ENCODE data around the gene HS1BP3. TPM values are rescaled to one million over a fixed set of nuclear protein-coding genes. Genes with fewer than 3 reads are reported as not detected.

Gene HS1BP3
- total and polyA plus RNA-seq, 2 experiments from 2014 or later: 10.5 to 10.6 TPM

DNA sequence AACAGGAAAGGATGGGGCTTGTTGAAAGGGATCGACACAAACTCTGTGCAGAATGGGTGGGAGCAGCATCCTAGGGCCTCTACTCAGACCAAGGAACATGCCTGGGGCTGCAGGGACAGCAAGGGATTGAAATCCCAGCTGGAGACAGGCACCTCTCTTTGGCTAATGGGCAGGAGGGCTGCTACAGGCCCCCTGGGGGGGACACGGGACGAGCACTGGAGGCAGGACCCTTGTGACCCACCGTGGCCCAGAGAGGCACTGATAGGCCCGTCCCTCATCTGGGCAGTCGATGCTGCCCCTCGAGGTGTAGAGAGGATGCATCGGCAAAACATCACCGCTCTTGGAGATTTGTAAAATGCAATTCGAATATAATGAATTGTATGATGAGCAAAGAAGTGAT lies 5.1 kb downstream of the HS1BP3 start:
- Histone ChIP-seq H3K9ac (no peak overlapping the region), H3K4me1 (ENCODE audit: insufficient read depth) (peaks cover 7% of the 10 kb centered on the region; the same call in 1 of the 2 replicates), H3K9me2 (ENCODE audit: insufficient read depth) (no peaks in the 10 kb centered on the region), H4K20me1 (ENCODE audit: insufficient read depth) (no peaks in the 10 kb centered on the region), H3K79me2 (ENCODE audit: insufficient read depth) (peaks cover 9% of the 10 kb centered on the region; the same call in 1 of the 2 replicates), H3K36me3 (ENCODE audit: low read depth) (no peaks in the 10 kb centered on the region), H3K27me3 (replicated peaks; ENCODE audit: insufficient read depth) (no peaks in the 10 kb centered on the region), H3K4me3 (no peak overlapping the region), H3K9me3 (ENCODE audit: low read depth) (no peaks in the 10 kb centered on the region), H3K4me2 (ENCODE audit: unreplicated experiment) (no peak overlapping the region), H3K27ac (no peak overlapping the region), H2AFZ (no peak overlapping the region), H3F3A (ENCODE audit: insufficient read depth) (no peaks in the 10 kb centered on the region)
- TF ChIP-seq EZH2phosphoT487 (IDR thresholded peaks at IDR 0.05; ENCODE audit: insufficient read depth, low read depth) (no peak), EZH2 (IDR thresholded peaks at IDR 0.05; ENCODE audit: insufficient read depth, poor library complexity, severe bottlenecking) (no peak)
- DNase-seq: no peak
- in situ Hi-C loops (cut with MboI): loop anchor here (10.0 kb wide), 1 partner anchor 211 kb away; no protein-coding TSS in a partner anchor
- 94 to 97% methylated on average over 10 of the region's 10 CpGs for WGBS, 2 experiments (ENCODE audit: low coverage in 1 of 2, low lambda C conversion rate in 2 of 2, missing lambda C conversion rate in 2 of 2)

DNA sequence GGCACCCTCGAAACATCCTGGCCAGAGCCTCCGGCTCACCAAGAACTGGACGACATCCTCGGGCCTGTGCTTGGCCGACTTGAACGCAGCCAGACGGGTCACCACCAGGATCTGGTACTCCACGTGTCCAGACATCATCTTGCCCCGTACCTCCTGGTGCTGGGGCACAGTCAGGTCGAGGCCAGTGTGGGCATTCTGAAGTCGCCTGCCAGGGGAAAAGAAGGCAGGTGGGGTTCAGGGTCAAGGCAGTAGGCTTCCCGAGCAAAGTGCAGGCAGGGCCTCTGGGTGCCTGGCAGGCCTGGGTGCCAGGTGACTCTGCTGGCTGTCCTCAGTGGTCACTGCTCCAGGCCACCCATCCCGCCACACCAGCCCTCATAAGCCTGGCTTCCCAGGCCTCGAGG lies 5.6 kb downstream of the HS1BP3 start:
- Histone ChIP-seq H3K4me1 (ENCODE audit: insufficient read depth) (peaks cover 7% of the 10 kb centered on the region; the same call in 1 of the 2 replicates), H4K20me1 (ENCODE audit: insufficient read depth) (no peaks in the 10 kb centered on the region), H3K4me2 (ENCODE audit: unreplicated experiment) (no peak overlapping the region), H3K36me3 (ENCODE audit: low read depth) (no peaks in the 10 kb centered on the region), H3K9me2 (ENCODE audit: insufficient read depth) (no peaks in the 10 kb centered on the region), H3K27me3 (replicated peaks; ENCODE audit: insufficient read depth) (no peaks in the 10 kb centered on the region), H2AFZ (no peak overlapping the region), H3K9me3 (ENCODE audit: low read depth) (no peaks in the 10 kb centered on the region), H3K27ac (no peak overlapping the region), H3K9ac (no peak overlapping the region), H3F3A (ENCODE audit: insufficient read depth) (no peaks in the 10 kb centered on the region), H3K4me3 (no peak overlapping the region), H3K79me2 (ENCODE audit: insufficient read depth) (peaks cover 9% of the 10 kb centered on the region; the same call in 1 of the 2 replicates)
- 84 to 89% methylated on average over 14 of the region's 14 CpGs for WGBS, 2 experiments (ENCODE audit: low coverage in 1 of 2, low lambda C conversion rate in 2 of 2, missing lambda C conversion rate in 2 of 2)
- TF ChIP-seq EZH2 (IDR thresholded peaks at IDR 0.05; ENCODE audit: insufficient read depth, poor library complexity, severe bottlenecking): no peak
- TF ChIP-seq EZH2phosphoT487 (IDR thresholded peaks at IDR 0.05; ENCODE audit: insufficient read depth, low read depth): no peak
- DNase-seq: no peak
- in situ Hi-C loops (cut with MboI): loop anchor here (10.0 kb wide), 1 partner anchor 210 kb away; no protein-coding TSS in a partner anchor

DNA sequence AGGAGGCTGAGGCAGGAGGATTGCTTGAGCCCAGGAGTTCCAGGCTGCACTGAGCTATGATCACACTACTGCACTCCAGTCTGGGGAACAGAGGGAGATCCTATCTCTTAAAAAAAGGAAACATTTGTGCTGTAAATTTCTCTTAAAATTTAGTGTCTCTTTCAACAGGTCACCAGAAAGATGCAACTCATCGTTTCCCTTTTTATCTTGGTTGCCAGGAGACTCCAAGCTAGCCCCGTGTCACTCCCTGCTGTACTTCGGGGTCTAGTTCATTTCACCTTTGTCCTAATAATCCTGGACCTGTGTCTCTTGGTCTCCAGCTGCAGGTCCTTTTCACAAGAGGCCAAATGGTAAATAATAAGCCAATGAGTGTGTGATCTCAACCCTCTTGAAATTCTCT lies 7.1 kb downstream of the HS1BP3 start:
- H3K27ac ChIP-seq: no peak overlapping the region
- no peaks in the 10 kb centered on the region for H3K36me3 ChIP-seq (ENCODE audit: low read depth)
- 64 to 82% methylated on average over 3 of the region's 3 CpGs for WGBS, 2 experiments (ENCODE audit: low coverage in 1 of 2, low lambda C conversion rate in 2 of 2, missing lambda C conversion rate in 2 of 2)
- no peak for DNase-seq
- H3F3A ChIP-seq (ENCODE audit: insufficient read depth): no peaks in the 10 kb centered on the region
- no peak overlapping the region for H3K4me2 ChIP-seq (ENCODE audit: unreplicated experiment)
- no peaks in the 10 kb centered on the region for H3K27me3 ChIP-seq (replicated peaks; ENCODE audit: insufficient read depth)
- no peak overlapping the region for H2AFZ ChIP-seq
- H3K9me3 ChIP-seq (ENCODE audit: low read depth): no peaks in the 10 kb centered on the region
- no peak overlapping the region for H3K4me3 ChIP-seq
- no peaks in the 10 kb centered on the region for H4K20me1 ChIP-seq (ENCODE audit: insufficient read depth)
- no peaks in the 10 kb centered on the region for H3K79me2 ChIP-seq (ENCODE audit: insufficient read depth)
- no peak overlapping the region for H3K9ac ChIP-seq
- no peaks in the 10 kb centered on the region for H3K9me2 ChIP-seq (ENCODE audit: insufficient read depth)
- no peaks in the 10 kb centered on the region; the same call in 1 of the 2 replicates for H3K4me1 ChIP-seq (ENCODE audit: insufficient read depth)
- no peak for TF ChIP-seq EZH2phosphoT487 (IDR thresholded peaks at IDR 0.05; ENCODE audit: insufficient read depth, low read depth)
- no peak for TF ChIP-seq EZH2 (IDR thresholded peaks at IDR 0.05; ENCODE audit: insufficient read depth, poor library complexity, severe bottlenecking)
- in situ Hi-C loops (cut with MboI): loop anchor here (10.0 kb wide), 1 partner anchor 209 kb away; no protein-coding TSS in a partner anchor

DNA sequence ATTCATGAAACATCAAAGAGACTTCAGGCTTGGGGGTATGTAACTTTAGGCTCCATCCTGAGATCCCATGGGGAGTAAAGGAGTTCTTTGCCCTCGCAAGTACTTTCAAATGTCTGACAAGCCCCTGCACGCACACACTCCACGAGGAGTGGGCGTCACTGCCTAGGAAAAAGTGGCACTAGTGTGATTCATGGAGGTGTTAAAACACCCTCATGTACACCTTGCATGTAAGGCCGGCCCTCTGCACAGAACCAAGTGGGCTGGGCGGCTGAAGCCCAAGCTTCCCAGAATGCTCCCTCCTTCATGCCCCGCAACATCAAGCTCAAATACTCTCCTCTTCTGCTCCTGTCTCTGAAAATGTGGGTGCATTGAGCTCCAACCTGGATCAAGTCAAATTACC lies 7.8 kb downstream of the HS1BP3 start:
- H4K20me1 ChIP-seq (ENCODE audit: insufficient read depth): no peaks in the 10 kb centered on the region
- no peaks in the 10 kb centered on the region for H3K9me2 ChIP-seq (ENCODE audit: insufficient read depth)
- no peak overlapping the region for H3K27ac ChIP-seq
- no peaks in the 10 kb centered on the region for H3K79me2 ChIP-seq (ENCODE audit: insufficient read depth)
- no peak overlapping the region for H3K9ac ChIP-seq
- H3K4me3 ChIP-seq: no peak overlapping the region
- no peak overlapping the region for H2AFZ ChIP-seq
- no peak overlapping the region for H3K4me2 ChIP-seq (ENCODE audit: unreplicated experiment)
- no peak for DNase-seq
- no peaks in the 10 kb centered on the region for H3K9me3 ChIP-seq (ENCODE audit: low read depth)
- H3K4me1 ChIP-seq (ENCODE audit: insufficient read depth): no peaks in the 10 kb centered on the region; the same call in 1 of the 2 replicates
- TF ChIP-seq EZH2 (IDR thresholded peaks at IDR 0.05; ENCODE audit: insufficient read depth, poor library complexity, severe bottlenecking): no peak
- TF ChIP-seq EZH2phosphoT487 (IDR thresholded peaks at IDR 0.05; ENCODE audit: insufficient read depth, low read depth): no peak
- no peaks in the 10 kb centered on the region for H3F3A ChIP-seq (ENCODE audit: insufficient read depth)
- H3K36me3 ChIP-seq (ENCODE audit: low read depth): no peaks in the 10 kb centered on the region
- WGBS, 2 experiments (ENCODE audit: low coverage in 1 of 2, low lambda C conversion rate in 2 of 2, missing lambda C conversion rate in 2 of 2): 96 to 99% methylated on average over 7 of the region's 7 CpGs
- H3K27me3 ChIP-seq (replicated peaks; ENCODE audit: insufficient read depth): no peaks in the 10 kb centered on the region
- in situ Hi-C loops (cut with MboI): loop anchor here (10.0 kb wide), 1 partner anchor 208 kb away; no protein-coding TSS in a partner anchor

All from GM23248 (cell line).